Hematopoietic multipotent progenitor cell treated with erythropoietin and hydrocortisone succinate and interleukin-3 and kit ligand, for 17 days (in vitro differentiated cells): ENCODE measurements around the gene ANKRD13B.
"Not testable (repeated sequence)": the region's sequence is repeated elsewhere in the genome, so short reads cannot be mapped to it uniquely, and the experiment has no call there.

Experiments used
- DNase-seq: peaks from one replicate; pipeline ENCODE4 v3.0.0-alpha.2; 2015; ENCODE audit warnings: low spot score

ANKRD13B gene

DNA sequence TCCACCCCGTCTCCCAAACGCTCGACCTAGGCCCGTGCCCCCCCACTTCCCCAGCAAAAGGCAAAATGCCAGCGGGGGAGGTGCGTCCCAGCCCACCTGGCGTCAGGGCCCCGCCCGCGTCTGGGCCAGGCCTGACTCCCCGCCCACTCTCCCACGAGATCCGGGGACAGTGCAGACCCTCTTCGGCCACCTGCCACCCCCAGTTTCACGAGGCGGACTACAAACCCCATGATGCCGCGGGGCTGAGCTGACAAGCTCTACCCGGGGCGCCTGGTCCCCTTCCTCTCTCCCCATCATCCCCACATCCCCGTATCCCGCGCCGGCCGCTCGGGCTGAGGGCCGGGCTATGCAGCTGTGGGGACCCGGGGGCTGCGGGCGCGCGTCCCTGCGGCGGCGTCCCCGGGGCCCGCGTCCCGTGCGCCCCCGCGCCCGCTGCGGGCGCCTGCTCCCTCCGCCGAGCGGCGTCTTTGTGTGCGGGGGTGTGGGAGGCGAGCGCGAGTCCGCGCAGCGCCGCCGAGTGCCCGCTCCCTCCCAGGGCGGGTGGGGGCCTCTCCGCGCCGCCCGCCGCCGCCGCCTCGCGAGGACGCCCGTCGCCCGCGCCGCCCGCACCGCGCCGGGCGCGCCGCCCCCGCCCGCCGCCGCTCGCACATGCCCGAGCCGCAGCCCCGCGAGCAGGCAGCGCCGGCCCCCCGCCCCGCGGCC is at the start of gene ANKRD13B:
Gene ANKRD13B (plus strand): TSS at position 283 of the 702 bp plus-strand sequence. CDS start 490 bp downstream, outside the sequence.
- no peak for DNase-seq

DNA sequence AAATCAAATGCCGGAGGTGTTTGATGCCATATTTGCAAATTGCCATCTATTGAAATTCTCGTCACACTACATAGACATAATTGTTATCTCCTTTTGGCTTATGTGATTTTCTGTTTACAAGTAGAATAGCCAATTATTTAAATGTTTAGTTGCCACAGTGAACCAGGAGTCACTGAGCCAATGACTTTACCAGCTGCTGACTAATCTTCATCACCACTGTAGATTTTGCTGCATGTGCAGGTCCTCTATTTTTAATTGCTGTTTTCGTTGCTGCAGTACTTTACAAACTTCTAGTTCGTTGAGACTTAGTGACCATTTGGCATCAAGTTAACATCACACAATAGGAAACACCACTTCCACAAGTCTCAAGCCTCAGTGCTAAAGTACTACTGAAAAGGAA is 48.9 kb upstream of the ANKRD13B start:
- no peak for DNase-seq

- DNase-seq, result no peak
Observed at GRCh38 chr17:29546085-29546484, 46.8 kb upstream of the ANKRD13B start.

GRCh38 chr17:29546830-29547229 is 46.1 kb upstream of the ANKRD13B start:
- no peak for DNase-seq

- DNase-seq, result no peak
Observed at GRCh38 chr17:29549177-29549923, 43.6 kb upstream of the ANKRD13B start.

DNA sequence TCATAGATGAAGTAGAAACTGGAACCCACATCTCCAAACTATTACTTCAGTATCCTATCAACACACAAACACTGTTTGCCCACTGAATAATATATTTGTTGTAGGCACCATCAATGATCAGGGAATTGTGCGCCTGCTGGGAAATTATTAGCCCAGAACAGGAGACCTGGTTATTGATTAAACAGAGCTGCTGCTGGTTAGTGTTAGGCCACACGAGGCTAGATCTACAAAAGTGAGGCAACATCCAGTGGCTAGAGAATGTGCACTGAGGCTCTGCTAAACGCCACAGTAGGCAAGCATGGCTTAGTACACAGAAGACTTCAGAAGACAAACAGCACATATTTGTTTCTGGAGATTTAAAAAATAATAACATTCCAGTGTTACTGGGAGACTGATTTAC is 37.1 kb upstream of the ANKRD13B start:
- no peak for DNase-seq

DNA sequence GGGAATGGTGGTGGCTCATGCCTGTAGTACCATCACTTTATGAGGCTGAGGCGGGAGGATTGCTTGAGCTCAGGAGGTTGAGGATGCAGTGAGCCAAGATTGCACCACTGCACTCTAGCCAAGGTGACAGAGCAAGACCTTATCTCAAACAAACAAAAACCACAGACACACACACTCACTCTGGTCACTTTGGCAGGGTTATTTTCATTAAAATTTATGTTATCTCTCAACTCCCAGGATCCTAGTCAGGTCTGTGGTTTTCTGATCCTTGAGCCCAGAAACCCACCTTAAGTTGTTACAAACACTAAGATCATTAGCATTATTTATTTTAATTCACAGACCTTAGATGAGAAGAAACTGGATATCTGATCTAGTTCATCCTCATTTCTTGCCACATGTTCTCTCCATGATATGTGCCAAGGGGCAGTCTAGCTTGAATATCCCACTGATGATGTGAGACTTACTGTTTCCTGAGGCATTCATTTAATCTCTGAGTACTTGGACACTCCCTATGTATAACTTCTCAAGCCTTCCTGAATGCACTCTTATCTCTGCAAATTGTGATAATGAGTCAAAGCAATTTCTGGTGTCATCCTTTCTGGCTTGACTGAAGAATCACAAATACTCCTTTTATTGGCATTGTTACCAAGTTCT is 35.7 kb upstream of the ANKRD13B start:
- no peak for DNase-seq

DNA sequence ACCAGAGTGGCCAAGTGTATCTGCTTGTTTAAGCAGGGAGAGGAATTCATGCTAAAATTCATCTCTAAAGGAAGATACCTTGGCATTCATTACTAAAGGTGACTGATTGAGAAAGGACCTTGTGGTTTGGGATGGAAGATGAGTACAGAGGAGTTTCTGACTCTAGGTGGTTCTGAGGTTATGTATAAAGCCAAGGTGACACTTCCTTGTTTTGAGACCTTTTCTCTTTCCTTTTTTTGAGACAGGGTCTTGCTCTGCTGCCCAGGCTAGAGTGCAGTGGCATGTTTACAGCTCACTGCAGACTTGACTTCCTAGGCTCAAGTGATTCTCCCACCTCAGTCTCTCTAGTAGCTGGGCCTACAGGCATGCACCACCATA is 35.2 kb upstream of the ANKRD13B start:
- no peak for DNase-seq

DNA sequence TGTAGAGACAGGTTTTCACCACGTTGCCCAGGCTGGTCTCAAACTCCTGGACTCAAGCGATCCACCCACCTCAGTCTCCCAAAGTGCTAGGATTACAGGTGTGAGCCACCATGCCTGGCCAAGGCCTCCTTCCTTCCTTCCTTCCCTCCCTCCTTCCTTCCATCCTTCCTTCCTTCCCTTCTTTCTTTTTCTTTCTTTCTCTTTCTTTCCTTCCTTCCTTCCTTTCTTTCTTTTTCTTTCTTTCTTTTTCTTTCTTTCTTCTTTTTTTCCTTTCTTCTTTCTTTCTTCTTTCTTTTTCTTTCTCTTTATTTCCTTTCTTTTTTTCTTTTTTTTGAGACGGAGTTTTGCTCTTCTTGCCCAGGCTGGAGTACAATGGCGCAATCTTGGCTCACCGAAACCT is 34.8 kb upstream of the ANKRD13B start:
- DNase-seq, result not testable (repeated sequence)

- no peak for DNase-seq
Observed at GRCh38 chr17:29559640-29560039, 33.3 kb upstream of the ANKRD13B start.

DNA sequence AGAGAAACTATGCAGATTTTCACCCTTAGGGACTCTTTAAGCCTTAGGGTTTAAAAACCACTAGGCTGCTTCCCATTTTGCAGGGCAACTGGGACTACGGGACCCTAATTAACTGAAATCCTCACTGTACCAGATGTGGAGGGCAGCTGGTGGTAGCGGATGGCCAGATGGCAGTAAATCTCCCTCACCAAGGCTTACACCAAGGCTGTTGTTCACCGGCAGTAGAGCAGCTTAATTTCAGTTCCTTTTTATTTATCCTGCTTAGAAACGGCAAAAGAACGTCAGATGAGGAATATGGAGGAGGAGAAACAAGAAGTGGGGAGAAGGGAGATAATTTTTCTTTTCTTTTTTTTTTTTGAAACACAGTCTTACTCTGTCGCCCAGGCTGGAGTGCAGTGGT is 32.6 kb upstream of the ANKRD13B start:
- DNase-seq, result no peak

DNA sequence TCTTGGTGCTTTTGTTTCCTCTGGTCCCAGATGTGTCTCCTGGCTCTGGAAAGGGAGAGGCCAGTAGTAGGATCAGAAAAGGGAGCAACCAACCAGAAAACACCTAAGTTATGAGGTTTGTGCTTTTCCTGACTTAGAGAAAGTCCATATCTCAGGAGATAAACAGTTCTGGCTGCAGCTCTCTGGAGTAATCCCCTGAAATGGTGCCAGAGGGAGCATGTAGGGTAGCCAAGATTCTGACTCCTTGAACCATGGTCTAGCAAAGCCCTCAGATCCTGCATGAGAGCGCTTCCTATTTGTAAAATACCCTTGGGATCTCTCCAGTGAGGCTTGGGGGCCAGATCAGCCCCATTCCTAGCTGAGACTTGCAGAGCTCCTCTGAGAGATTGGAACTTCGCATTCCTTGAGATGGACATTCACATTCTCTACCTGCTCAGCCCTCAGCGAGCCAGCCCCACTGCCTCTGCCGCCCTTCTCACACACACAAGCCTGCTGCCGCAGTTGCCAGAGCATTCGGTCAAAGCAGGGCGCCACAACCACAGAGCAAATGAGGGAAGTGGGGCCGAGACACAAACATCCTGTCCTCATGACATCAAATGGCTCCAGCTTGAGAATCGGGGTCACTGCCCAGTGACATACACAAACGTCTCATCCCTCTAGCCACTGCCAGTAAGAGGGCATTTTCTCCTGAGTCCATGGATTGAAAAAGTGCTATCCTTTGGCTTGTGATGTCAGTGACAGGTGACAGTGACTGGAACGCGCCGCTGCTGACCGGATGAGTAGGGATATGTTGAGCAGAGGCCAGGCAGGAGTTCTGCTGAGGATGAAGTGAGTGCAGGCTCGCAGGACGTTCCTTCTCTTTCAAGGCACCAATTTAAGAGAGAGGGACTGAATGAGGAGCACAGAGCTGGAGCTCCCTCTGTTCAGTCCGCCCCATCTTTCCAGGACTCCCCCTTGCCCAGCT is 31.1 kb upstream of the ANKRD13B start:
- DNase-seq, result no peak

- DNase-seq, result no peak
Observed at GRCh38 chr17:29562615-29563014, 30.3 kb upstream of the ANKRD13B start.

- no peak for DNase-seq
Observed at GRCh38 chr17:29563816-29564215, 29.1 kb upstream of the ANKRD13B start.

GRCh38 chr17:29565643-29566472 is 27.1 kb upstream of the ANKRD13B start:
- DNase-seq, result no peak

- DNase-seq, result no peak
Observed at GRCh38 chr17:29566473-29567303, 26.2 kb upstream of the ANKRD13B start, which contains the start of gene ABHD15. ABHD15 (minus strand) TSS chr17:29567037; CDS start chr17:29566966, 71 bp downstream.

GRCh38 chr17:29567304-29567553 is 25.7 kb upstream of the ANKRD13B start:
- no peak for DNase-seq

GRCh38 chr17:29567554-29568330 is 25.2 kb upstream of the ANKRD13B start:
- no peak for DNase-seq
